Cardiac muscle cell (in vitro differentiated cells and primary cell): Measurements from ENCODE around the gene CRK. TPM values are rescaled to one million over a fixed set of nuclear protein-coding genes. Genes with fewer than 3 reads are reported as not detected.

Source experiments
- DNase-seq, 2 donors: peaks; one replicate each; pipeline versions ENCODE4 v3.0.0 to v3.0.0-alpha.2; 2010 to 2017; ENCODE audit warnings: low read depth in 1 of 2, low spot score in 1 of 2
- H3K27ac ChIP-seq: fragments of 200-600 bp; sonication (generic); 2 replicates; pipeline ENCODE4 v1.5.1; 2016
- H3K27me3 ChIP-seq: fragments of 200-600 bp; sonication (generic); 2 replicates; pipeline ENCODE4 v1.6.0; 2016; ENCODE audit warnings: control low read depth
- H3K36me3 ChIP-seq: fragments of 200-600 bp; sonication (generic); 2 replicates; pipeline ENCODE4 v1.5.1; 2016; ENCODE audit warnings: control low read depth
- H3K4me1 ChIP-seq: fragments of 200-600 bp; sonication (generic); 2 replicates; pipeline ENCODE4 v1.8.1; 2017; ENCODE audit warnings: low read depth, mild to moderate bottlenecking, mixed run types
- H3K4me3 ChIP-seq: fragments of 200-600 bp; sonication (generic); 2 replicates; pipeline ENCODE4 v1.5.1; 2016; ENCODE audit warnings: mild to moderate bottlenecking
- H3K9me3 ChIP-seq: fragments of 200-600 bp; sonication (generic); 2 replicates; pipeline ENCODE4 v1.5.1; 2017; ENCODE audit warnings: low read depth, mild to moderate bottlenecking, control low read depth
- polyA plus RNA-seq: library from polyadenylated mRNA; unstranded; fragments of >200 nt; fragmentation: Nextera tagmentation; extraction: Ambion mirVana; gene quantifications from 2 replicates; pipeline ENCODE4 v1.2.1, GENCODE V29; 2016
- total RNA-seq: library from RNA; depleted of rRNA; stranded (reverse); fragments of >200 nt; gene quantifications from 2 replicates; pipeline ENCODE4 v1.2.3, GENCODE V29; 2016
- TF ChIP-seq, protein P1 (sequence below): IDR thresholded peaks from 2 replicates; pipeline ENCODE4 v1.5.1; 2012; ENCODE audit warnings: low read depth, mild to moderate bottlenecking, low read length

Gene CRK
- total and polyA plus RNA-seq, 2 experiments from 2014 or later: 25.0 to 33.1 TPM

DNA sequence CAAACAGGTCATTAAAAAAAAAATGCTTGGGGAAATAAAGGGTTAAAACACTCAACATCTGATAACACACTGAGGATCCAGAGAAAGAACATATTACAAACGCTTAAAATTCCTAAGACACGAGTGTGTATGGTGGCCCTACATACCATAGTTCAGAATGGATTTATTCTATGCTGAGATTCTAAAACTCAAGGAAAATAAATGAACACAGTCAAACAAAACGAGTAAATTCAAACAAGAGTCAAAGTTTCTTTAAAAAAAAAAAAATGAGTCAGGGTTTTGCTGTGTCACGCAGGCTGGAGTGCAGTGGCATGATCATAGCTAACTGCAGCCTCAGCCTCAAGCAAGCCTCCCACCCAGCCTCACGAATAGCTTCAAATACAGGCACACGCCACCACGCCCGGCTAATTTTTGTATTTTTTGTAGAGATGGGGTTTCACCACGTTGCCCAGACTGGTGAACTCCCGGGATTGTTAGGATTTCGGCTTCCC, 17.4 kb downstream of the CRK start:
- Histone ChIP-seq H3K27me3 (no peaks in the 10 kb centered on the region), H3K9me3 (no peaks in the 10 kb centered on the region), H3K27ac (peak overlapping the region; percentile 1), H3K4me3 (no peak overlapping the region), H3K36me3 (peaks cover 12% of the 10 kb centered on the region), H3K4me1 (peaks cover 7% of the 10 kb centered on the region)
- TF ChIP-seq, protein P1, sequence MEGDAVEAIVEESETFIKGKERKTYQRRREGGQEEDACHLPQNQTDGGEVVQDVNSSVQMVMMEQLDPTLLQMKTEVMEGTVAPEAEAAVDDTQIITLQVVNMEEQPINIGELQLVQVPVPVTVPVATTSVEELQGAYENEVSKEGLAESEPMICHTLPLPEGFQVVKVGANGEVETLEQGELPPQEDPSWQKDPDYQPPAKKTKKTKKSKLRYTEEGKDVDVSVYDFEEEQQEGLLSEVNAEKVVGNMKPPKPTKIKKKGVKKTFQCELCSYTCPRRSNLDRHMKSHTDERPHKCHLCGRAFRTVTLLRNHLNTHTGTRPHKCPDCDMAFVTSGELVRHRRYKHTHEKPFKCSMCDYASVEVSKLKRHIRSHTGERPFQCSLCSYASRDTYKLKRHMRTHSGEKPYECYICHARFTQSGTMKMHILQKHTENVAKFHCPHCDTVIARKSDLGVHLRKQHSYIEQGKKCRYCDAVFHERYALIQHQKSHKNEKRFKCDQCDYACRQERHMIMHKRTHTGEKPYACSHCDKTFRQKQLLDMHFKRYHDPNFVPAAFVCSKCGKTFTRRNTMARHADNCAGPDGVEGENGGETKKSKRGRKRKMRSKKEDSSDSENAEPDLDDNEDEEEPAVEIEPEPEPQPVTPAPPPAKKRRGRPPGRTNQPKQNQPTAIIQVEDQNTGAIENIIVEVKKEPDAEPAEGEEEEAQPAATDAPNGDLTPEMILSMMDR: no peak
- peak in 1 of 2 donors; percentile 55 for DNase-seq

DNA sequence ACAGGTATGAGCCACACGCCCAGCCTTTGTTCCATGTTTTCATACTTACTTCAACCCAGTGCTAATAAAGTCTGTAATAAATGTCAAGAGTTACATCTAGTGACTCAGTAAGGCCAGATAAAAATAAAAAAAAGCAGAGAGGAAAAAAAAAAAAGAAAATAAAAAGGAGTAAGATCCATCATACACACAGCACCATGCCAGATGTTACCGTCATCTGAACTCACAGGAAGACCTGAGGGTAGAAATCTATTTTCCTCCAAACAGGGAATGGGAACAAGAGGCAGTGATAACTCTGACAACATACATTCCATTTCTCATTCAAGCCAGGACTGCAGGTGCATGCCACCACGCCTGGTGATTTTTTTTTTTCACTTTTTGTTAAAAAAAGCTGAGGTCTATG, 20.7 kb downstream of the CRK start:
- peaks cover 12% of the 10 kb centered on the region for H3K36me3 ChIP-seq

DNA sequence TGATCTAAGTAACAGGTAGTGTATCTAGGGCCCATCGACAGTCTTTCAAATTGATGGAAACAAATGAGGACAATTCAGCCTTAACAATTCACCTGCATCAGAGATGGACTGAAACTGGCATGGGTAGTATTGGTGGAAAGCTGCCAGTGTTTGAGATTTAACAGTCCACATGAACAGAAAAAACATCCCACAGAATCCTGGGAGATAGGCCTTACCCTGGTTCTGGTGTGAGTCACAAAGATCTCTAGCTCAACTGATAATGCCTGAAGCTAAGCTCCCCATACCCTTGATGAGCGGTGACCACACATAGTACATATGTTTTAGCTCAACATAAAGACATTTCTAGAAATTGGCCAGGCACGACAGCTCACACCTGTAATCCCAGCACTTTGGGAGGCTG, 21.9 kb downstream of the CRK start:
- TF ChIP-seq, protein P1: no peak
- Histone ChIP-seq H3K36me3 (peaks cover 12% of the 10 kb centered on the region), H3K4me3 (no peak overlapping the region), H3K27me3 (no peaks in the 10 kb centered on the region), H3K27ac (no peak overlapping the region), H3K4me1 (peaks cover 7% of the 10 kb centered on the region), H3K9me3 (no peaks in the 10 kb centered on the region)
- peak in 1 of 2 donors; percentile 45 for DNase-seq

More for the DNA sequence above, 20.7 kb downstream of the CRK start:
- H3K27ac ChIP-seq: no peak overlapping the region
- no peaks in the 10 kb centered on the region for H3K9me3 ChIP-seq
- peaks cover 7% of the 10 kb centered on the region for H3K4me1 ChIP-seq
- TF ChIP-seq, protein P1: no peak
- no peaks in the 10 kb centered on the region for H3K27me3 ChIP-seq
- no peak overlapping the region for H3K4me3 ChIP-seq
- no peak for DNase-seq

DNA sequence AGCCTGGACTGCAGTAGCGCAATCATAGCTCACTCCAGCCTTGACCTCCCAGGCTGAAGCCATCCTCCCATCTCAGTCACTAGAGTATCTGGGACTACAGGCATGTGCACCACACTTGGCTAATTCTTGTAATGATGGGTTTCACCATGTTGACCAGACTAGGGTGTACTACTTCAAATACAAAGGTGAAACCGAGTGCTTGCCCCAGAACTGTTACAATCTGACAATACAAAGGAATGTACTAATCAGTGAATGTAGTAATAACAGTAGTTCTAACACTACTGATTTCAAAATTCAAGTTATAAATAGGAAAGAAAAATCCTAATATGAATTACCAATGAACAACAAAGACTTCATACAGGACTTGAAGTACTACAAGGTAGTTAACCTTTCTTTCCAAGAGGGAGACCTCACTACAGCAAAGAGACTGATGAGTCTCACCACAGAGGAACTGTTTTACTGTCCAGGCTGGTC, 24.4 kb downstream of the CRK start:
- no peaks in the 10 kb centered on the region for H3K27me3 ChIP-seq
- no peak for DNase-seq
- no peaks in the 10 kb centered on the region for H3K9me3 ChIP-seq
- H3K36me3 ChIP-seq: peaks cover 12% of the 10 kb centered on the region
- no peaks in the 10 kb centered on the region for H3K4me1 ChIP-seq
- TF ChIP-seq, protein P1: no peak
- H3K27ac ChIP-seq: no peak overlapping the region
- H3K4me3 ChIP-seq: no peak overlapping the region

DNA sequence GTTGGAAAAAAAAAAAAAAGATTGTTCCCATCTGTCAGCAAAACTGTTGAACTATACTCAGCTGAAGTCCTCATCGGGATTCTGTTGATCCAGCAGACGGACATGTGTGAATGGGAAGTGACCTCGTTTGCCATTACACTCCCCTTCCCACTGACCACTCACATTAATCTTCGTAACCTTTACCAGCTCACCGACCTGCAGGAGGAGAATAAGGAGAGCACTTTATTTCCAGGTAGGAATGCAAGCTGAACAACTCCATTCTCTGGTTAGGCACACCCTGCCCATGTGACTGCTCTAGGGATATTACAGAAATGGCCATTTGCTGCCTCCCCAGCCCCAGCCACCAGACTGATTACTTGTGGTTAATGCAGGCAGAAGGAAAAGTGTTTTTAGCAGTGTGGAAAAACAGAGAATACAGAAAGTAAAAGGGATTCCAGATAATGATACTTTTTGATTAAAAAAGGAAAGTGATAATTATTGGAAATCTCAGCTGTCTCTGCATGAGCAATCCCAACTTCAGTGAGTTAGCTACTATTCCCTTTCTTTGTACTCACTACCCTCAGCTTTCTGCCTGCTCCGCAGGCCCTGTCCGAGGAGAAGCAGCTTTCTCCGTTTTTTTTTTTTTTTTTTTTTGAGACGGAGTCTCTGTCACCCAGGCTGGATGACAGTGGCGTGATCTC, 32.4 kb downstream of the CRK start:
- Histone ChIP-seq H3K36me3 (peaks cover 10% of the 10 kb centered on the region), H3K27me3 (no peaks in the 10 kb centered on the region), H3K4me1 (no peaks in the 10 kb centered on the region), H3K4me3 (no peak overlapping the region), H3K9me3 (no peaks in the 10 kb centered on the region), H3K27ac (peak overlapping the region; percentile 68)
- TF ChIP-seq, protein P1: no peak
- no peak for DNase-seq
